Activated CD4-positive, alpha-beta T cell treated with anti-CD3 and anti-CD28 coated beads for 4 hours (primary cell): ENCODE results near the gene DOCK2.

Experiments
- DNase-seq, 2 donors: peaks; one replicate each; pipeline ENCODE4 v3.0.0-alpha.2; 2020

The DOCK2 gene

GRCh38 chr5:170008376-170008775, 371.3 kb downstream of the DOCK2 start:
- DNase-seq: no peak

GRCh38 chr5:170010595-170010994, 373.5 kb downstream of the DOCK2 start:
- DNase-seq: no peak

DNA sequence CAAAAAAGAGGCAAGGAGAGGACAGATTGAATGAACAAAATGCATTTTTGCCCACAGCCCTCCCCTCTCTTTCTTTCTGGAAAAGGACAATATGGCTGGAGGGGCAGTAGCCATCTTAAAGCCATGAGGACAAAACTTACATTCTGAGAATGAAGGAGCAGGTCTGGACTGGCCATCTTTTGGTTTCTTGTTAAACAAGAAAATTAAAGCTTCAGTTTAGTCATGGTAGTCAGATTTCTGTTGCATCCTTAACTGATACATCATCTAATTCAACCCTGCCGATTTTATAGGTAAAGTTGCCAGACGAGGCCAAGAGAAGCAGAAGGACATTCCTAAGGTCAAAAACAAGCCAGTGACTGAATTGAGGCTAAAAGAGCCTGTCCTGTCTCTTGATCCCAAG, 374.7 kb downstream of the DOCK2 start:
- DNase-seq: no peak

DNA sequence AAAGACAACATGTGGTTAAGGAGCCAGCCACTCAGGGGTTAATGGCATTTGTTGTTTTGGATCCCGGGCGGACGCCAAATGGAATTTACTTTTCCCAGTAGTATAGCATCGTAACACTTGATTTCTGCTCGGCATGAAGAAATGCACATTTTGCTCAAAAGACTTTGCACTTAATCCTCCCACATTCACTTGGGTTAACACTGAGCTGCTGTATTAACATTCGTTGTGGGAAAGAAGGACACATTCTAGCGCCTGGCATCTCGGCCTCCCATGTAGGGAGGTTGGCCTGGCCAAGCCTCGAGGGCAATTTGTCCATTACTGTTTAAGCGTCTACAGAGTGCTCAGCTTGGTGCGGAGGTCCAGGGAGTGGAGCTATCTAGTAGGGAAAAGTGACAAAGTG, 375.5 kb downstream of the DOCK2 start:
- DNase-seq: no peak

- no peak for DNase-seq
Observed at GRCh38 chr5:170020423-170020822, 383.3 kb downstream of the DOCK2 start.

DNA sequence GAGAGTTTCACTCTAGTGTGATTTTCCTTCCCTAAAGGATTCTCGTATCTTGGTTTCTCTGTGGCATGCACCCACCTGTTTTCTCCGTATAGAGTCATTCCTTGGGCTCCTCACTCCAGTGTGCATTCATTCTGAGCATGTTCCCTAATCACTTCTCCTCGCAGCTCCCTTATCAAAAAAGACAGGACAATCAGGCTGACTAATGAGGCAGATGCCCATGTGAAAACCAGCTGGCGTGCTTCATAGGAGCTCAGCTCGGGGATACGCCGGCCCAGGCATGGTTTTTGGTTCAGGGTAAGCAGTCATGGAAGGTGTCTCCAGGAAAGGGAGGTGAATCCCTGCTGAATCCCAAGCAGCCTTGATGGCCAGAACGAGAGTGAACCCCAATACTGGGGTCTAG, 384.4 kb downstream of the DOCK2 start:
- no peak for DNase-seq

DNA sequence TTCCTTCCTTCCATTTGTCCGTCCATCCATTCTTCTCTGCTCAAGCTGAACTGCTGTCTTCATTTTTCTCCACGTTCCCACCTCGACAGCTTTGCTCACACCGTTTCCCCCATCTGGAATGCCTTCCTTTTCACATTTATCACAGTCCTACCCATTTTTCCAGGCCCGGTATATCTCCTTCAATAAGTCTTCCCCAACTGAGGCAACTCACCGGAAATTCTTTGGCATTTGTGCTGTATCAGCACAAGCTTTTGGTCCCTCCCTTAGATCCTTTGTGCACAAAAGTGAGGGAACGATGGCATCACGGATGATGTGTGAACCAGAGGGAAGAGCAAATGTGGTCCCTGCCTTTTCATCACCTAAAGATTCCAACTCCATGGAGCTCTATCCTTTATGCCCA, 388.8 kb downstream of the DOCK2 start:
- DNase-seq: no peak

GRCh38 chr5:170028124-170028523, 391.0 kb downstream of the DOCK2 start:
- no peak for DNase-seq

GRCh38 chr5:170034231-170034630, 397.2 kb downstream of the DOCK2 start:
- DNase-seq: no peak

GRCh38 chr5:170038241-170038640, 401.2 kb downstream of the DOCK2 start:
- no peak for DNase-seq

GRCh38 chr5:170039830-170040229, 402.8 kb downstream of the DOCK2 start:
- no peak for DNase-seq

DNA sequence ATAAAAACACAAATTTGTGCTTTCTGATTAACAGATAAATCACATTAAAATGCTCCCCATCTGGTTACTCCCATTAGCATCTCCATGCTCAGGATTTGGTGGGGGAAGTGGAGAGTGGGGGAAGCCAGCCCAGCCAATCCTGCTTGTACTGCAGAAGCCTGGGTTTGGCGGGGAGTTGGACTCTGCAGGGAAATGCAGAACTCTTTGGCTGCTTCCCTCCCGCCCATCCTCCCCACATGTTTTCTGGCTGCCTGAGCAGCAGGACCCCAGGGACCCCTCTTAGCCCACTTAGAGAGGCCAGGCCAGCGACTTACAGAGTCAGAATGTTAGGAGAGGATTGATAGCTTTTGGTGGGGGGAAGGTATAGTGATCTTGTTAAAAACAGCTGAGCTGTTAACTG, 409.2 kb downstream of the DOCK2 start:
- DNase-seq: no peak

DNA sequence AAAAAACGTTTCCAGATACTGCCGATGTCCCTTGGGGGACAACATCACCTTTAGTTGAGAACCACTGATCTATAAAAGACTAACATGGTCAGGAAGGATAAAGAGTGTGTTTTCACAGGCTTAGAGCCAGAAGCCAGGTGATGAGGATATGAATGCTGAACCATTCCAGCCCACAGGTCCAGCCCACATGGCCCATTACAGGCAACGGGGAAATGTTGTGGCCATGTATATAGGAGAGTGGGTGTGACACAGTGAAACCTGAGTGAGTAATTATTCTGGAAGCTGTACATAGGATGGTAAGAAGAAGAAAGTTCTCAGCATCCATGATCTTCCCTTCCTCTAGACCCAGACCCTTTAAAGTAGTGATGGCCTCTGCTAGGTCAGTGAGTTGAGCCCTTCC, 412.6 kb downstream of the DOCK2 start:
- DNase-seq: no peak

- DNase-seq: no peak
Observed at GRCh38 chr5:170053896-170054295, 416.8 kb downstream of the DOCK2 start.

GRCh38 chr5:170055606-170056005, 418.5 kb downstream of the DOCK2 start:
- no peak for DNase-seq

DNA sequence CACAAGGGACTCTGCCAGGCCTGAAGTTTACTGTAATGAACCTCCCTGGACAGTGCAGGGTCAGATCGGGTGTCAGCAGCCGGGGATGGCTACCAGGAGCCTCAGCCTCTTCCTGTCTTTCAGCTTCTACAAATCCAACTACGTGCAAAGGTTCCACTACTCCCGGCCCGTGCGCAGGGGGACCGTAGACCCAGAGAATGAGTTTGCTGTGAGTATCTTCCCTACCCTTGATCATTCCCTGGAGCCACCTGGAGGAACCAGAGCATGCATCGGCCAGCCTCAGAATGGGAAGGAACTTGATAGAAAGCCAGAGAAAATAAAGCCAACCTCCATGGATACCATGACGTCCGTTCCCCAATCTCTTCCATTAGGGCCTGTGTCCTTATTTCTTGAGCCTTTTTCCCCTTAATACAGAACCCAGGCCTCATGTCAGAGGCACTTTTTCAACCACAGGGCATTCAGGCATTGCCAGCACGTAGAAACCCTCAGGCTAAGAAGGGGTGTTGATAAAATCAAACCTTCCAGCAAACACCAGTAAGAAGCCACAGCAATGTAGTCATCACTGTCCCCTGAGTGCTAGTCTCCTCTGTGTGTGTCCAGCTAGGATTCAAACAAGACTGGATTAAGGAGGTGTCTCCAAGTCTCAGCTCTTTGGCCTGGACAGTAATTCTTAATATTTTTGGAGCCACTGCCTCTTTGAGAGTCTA, 419.6 kb downstream of the DOCK2 start:
- no peak for DNase-seq

- DNase-seq: no peak
Observed at GRCh38 chr5:170057311-170057710, 420.2 kb downstream of the DOCK2 start.

GRCh38 chr5:170059221-170059620, 422.1 kb downstream of the DOCK2 start:
- DNase-seq: no peak

- no peak for DNase-seq
Observed at GRCh38 chr5:170067152-170067551, 430.1 kb downstream of the DOCK2 start.

DNA sequence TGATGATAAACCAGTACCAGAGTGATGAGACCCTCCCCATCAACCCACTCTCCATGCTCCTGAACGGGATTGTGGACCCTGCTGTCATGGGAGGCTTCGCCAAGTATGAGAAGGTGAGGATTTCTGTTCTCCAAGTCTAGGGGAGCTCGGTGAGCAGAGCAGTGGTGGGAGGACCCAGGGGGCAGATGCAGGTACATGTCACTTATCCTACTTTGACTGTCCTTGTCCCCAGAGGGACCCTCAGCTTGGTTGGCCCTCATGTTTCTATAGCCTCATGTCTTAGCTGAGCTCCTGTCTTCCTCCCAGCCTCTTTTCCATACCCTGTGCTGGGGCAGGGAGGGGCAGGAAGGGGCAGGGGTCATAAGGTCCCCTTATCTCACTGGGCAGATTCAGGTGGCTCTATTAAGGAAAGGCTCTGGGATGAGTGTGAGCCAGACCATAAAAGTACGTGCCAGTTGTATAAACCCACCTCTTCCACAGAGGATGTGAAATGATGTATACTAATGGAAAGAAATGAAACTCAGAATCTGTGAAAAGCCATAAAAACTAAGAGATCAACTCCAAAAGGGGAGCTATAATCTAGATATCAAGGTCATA, 430.6 kb downstream of the DOCK2 start:
- DNase-seq: no peak

DNA sequence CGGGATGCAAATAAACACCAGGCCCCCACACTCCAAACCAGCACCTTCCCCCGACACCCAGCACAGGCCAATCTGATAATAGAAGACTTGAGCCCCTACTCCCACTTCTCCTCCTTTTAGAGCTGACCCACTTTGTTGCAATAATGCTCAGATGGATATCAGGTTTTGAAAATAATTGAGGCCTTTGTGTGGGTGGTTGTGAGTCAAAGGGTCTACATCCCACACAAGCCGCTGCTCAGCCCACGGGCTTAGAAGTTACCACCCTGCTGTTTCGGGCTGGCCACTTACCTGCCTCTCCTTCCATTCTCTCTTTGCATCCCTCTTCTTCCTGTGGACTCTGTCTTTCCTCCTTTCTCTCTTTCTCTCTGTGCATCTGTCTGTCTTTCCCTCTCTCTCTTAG, 432.4 kb downstream of the DOCK2 start:
- no peak for DNase-seq

GRCh38 chr5:170070556-170071412, 433.7 kb downstream of the DOCK2 start:
- DNase-seq: peak in 1 of 2 donors; percentile 2

DNA sequence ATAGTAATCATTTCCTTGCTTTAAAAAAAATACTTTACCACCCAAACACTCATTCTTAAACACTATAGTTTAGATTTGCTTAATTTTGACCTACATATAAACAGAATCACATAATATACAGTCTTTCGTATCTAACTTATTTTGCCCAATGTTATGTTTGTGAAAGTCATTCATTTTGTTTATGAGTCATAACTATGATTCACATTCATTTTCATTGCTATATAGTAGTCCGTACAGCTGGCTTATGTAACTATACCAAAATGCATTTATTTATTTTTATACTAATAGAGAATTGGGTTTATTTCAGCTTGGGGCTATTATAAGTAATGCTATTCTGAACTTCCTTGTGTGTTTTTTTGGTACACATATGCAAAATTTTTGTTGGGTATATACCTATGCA, 434.7 kb downstream of the DOCK2 start:
- DNase-seq: no peak

DNA sequence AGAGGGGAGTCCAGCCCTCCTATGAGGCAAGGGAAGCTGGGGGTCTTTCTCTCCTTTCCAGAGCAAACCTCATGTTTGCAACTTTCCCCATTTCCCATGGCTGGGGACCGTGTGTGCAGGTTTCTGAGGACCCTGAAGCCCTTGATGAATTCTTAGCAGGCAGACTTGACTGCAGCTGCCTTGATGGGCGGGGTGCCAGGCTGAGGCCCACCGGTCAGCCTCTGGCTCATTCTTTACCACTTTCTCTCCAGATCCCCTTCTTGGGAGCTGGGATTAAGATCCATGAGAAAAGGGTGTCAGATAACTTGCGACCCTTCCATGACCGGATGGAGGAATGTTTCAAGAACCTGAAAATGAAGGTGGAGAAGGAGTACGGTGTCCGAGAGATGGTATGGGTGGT, 438.6 kb downstream of the DOCK2 start:
- DNase-seq: no peak
